Measurements from ENCODE around the gene FER.
"Not testable (repeated sequence)": the region's sequence is repeated elsewhere in the genome, so short reads cannot be mapped to it uniquely, and the experiment has no call there.

Gene FER

GRCh38 chr5:108747774-108748400 lies at the start of gene FER:
Gene FER (plus strand): TSS chr5:108747897. CDS start chr5:108798183, 50,286 bp downstream.
- peak; percentile 80 for DNase-seq

GRCh38 chr5:108700388-108700787 lies 47.3 kb upstream of the FER start:
- not testable (repeated sequence) for DNase-seq

- DNase-seq = no peak
Observed at GRCh38 chr5:108700930-108701329, 46.8 kb upstream of the FER start.

- DNase-seq = no peak
Observed at GRCh38 chr5:108702546-108702945, 45.2 kb upstream of the FER start.

GRCh38 chr5:108703313-108703712 lies 44.4 kb upstream of the FER start:
- no peak for DNase-seq

GRCh38 chr5:108707141-108707540 lies 40.6 kb upstream of the FER start:
- no peak for DNase-seq

GRCh38 chr5:108711898-108712297 lies 35.8 kb upstream of the FER start:
- DNase-seq = no peak

- no peak for DNase-seq
Observed at GRCh38 chr5:108715408-108715807, 32.3 kb upstream of the FER start.

- DNase-seq = peak; percentile 54
Observed at GRCh38 chr5:108720391-108720790, 27.3 kb upstream of the FER start.

GRCh38 chr5:108726446-108727235 lies 21.1 kb upstream of the FER start:
- DNase-seq = peak; percentile 14

- no peak for DNase-seq
Observed at GRCh38 chr5:108727236-108727650, 20.5 kb upstream of the FER start.

GRCh38 chr5:108727651-108728565 lies 19.8 kb upstream of the FER start:
- peak; percentile 39 for DNase-seq

GRCh38 chr5:108728566-108729241 lies 19.0 kb upstream of the FER start:
- DNase-seq = peak; percentile 68

GRCh38 chr5:108729242-108729615 lies 18.5 kb upstream of the FER start:
- DNase-seq = no peak

GRCh38 chr5:108730617-108731340 lies 16.9 kb upstream of the FER start:
- no peak for DNase-seq

GRCh38 chr5:108735790-108736189 lies 11.9 kb upstream of the FER start:
- DNase-seq = no peak

GRCh38 chr5:108736855-108737254 lies 10.8 kb upstream of the FER start:
- DNase-seq = no peak

- no peak for DNase-seq
Observed at GRCh38 chr5:108739376-108739775, 8.3 kb upstream of the FER start.

GRCh38 chr5:108739906-108740305 lies 7.8 kb upstream of the FER start:
- no peak for DNase-seq

GRCh38 chr5:108743319-108743718 lies 4.4 kb upstream of the FER start:
- DNase-seq = no peak

GRCh38 chr5:108743846-108744245 lies 3.9 kb upstream of the FER start:
- no peak for DNase-seq

GRCh38 chr5:108747111-108747773 lies 455 bp upstream of the FER start:
- DNase-seq = no peak
